Effector CD4-positive, alpha-beta T cell (primary cell): ENCODE results near the gene ASCL1. TPM values are rescaled to one million over a fixed set of nuclear protein-coding genes. Genes with fewer than 3 reads are reported as not detected.

Source experiments
- DNase-seq: peaks from one replicate; pipeline ENCODE4 v3.0.0-alpha.2; 2020
- total RNA-seq: gene quantifications from one replicate; lab custom pipeline; 2026; lab: John Stamatoyannopoulos, UW

The ASCL1 gene
- not detected for total RNA-seq

DNA sequence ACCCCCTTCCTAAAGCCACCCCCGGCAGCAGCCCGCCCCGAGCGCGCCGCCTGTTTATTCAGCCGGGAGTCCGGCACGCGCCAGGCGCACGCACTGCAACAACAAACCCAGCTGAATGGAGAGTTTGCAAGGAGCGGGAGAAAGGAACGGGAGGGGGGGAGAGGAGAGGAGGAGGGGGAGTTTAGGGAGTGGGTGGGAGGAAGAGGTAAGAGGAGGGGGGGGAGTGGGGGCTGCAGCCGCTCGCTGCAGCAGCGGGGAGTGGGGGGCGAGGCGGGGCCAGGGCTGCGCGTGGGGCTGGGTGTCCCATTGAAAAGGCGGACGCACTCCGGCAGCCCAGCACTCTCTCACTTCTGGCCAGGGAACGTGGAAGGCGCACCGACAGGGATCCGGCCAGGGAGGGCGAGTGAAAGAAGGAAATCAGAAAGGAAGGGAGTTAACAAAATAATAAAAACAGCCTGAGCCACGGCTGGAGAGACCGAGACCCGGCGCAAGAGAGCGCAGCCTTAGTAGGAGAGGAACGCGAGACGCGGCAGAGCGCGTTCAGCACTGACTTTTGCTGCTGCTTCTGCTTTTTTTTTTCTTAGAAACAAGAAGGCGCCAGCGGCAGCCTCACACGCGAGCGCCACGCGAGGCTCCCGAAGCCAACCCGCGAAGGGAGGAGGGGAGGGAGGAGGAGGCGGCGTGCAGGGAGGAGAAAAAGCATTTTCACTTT, at the start of gene ASCL1:
Gene ASCL1 (plus strand): TSS at position 336 of the 712 bp plus-strand sequence. CDS start 571 bp downstream, outside the sequence.
- no peak for DNase-seq

DNA sequence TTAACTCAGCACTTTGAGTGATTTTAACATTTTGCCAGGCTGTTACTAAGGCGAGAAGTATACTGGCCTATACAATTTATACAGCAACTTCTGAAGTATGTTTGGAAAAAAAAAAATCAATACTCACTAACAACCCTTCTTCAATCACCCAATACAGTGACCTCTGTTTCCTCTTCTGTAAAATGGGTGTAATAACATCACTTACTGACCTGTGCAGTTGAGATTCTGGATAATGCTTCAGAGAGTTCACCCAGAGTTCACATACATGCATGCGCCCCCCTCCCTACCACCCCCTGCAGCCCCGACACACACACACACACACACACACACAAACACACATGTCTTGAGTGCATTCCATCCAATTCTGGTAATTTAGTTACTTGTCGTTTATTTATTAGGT, 49.6 kb upstream of the ASCL1 start:
- no peak for DNase-seq

DNA sequence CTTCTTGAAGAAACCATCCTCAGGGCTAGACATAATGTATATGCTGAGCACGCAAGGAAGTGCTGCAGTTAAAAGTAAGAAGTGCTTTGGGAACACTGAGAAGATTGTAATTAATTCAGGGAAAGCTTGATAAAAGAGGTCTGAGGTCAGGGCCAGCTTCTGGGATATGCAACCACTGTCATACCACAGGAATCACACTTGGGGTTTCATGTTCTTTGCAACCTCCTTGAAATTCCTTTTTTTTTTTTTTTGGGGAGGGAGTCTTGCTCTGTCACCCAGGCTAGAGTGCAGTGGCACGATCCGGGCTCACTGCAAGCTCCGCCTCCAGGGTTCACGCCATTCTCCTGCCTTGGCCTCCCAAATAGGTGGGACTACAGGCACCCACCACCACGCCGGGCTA, 47.3 kb upstream of the ASCL1 start:
- no peak for DNase-seq

DNA sequence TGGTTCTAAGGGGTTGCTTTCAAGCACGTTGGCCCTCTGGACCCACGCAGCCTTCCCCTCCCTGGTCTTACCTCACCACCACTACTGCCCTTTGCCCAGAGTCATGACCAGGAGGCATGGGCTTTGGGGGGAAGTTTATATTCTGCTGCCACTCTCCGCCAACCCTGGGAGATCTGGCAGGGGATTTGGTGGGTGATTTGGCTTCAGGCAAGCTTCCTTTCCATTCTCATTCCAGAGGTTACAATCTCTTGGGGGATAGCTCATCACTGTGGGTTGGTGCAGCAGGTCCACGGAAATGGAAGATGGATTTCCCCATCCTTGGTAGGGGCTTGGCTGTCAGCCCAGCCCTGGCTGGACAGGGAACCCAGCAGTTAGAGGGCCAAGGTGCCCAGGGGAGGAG, 46.7 kb upstream of the ASCL1 start:
- DNase-seq: no peak

DNA sequence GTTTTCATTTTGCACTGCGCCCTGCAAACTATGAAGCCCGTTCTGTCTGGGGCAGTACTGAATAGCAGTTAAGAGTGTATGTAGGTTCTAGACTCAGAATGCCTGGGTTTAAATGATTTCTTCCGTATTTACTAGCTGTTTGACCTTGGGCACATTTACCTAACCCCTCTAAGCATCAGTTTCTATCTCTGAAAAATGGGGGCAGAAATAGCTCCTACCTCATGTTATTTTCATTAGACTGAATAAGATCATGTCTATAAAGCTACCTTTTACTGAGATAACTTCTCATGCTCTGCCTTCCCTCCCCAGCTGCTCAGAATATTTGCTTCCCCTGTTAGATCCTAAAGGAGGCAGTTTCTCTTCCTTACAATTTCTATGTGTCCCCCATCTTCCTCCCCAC, 46.2 kb upstream of the ASCL1 start:
- no peak for DNase-seq

DNA sequence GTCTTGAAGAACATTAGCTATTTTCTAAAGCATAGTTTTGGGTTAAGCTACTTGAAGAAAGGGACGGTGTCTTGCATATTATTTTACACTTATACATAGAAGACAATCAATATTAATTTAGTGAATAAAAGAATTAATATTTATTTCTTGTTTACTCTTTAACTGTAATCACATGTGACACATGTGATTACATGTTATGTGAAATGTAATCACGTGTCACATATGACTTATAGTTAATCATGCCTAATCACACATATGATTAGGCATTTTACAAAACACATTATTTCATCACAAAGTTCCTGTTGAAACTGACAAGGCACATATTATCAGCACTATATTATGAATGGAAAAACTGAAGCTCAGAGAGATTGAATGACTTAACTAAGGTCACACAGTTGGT, 45.2 kb upstream of the ASCL1 start:
- no peak for DNase-seq

DNA sequence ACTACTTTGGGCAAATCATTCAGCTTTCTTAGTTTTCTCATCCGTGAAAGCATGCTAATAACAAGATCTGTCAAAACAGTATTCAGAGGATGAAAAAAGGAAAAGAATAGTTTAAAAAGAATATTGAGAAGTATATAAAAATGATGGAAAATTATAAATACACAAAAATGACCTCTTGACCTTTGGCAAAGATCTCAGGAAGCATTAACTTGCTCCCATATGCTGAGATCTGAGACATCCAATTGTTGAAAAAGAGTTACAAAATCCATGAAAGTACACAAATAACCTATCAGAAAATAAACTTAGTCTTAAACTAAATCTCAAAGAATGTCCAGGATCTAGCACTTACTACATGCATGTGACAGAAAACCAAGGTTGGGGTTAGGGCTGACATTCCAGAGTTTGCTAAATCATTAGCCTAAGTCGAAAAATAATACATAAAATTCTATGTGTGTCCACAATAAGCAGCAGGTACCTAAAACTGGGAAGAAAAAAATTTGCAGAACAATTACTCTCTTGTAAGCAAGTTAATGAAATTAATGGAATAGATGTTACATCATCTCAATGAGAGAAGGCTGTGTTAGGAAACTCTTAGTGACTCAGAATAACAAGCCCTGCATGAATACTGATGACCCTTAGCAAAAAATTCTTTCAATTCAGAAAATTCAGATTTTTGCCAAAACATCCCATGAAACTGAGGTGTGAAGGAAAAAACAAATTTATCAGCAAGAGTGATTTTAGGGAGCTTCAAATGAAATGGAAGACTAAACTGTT, 43.8 kb upstream of the ASCL1 start:
- no peak for DNase-seq

DNA sequence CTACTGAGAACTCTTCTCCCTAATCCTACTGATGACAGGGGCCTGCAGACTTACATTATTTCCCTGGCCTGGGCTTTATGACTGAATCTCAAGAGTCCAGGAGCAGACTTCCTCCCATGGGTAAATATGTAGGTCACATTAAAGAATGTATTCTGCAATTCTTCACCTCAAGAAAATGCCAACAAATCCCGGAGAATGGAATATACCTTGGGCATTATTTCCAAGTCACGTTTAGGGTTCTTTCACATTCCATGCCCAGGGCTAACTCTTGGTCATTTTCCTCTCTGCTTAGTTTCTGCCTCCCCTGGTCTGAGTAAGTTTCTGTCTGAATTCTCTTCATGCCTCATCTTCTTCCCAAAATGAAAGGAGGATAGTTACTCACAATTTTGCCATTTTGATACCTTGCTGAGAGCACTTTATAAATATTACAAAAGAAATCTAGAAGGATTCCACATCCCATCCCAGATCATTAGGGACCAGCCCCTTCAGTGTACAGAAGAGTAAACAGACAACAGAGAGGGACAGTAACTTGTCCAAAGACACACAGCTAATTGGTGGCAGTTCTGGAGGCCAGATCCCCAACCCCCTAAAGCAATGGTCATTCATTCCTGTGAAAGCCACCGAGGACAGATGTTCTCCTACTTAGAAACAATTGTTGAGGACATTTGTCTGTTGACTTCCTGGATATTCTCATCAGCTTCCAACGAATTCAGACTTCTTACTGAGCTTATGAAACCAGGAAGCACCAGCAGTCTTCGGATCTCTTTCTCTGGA, 41.0 kb upstream of the ASCL1 start:
- no peak for DNase-seq

DNA sequence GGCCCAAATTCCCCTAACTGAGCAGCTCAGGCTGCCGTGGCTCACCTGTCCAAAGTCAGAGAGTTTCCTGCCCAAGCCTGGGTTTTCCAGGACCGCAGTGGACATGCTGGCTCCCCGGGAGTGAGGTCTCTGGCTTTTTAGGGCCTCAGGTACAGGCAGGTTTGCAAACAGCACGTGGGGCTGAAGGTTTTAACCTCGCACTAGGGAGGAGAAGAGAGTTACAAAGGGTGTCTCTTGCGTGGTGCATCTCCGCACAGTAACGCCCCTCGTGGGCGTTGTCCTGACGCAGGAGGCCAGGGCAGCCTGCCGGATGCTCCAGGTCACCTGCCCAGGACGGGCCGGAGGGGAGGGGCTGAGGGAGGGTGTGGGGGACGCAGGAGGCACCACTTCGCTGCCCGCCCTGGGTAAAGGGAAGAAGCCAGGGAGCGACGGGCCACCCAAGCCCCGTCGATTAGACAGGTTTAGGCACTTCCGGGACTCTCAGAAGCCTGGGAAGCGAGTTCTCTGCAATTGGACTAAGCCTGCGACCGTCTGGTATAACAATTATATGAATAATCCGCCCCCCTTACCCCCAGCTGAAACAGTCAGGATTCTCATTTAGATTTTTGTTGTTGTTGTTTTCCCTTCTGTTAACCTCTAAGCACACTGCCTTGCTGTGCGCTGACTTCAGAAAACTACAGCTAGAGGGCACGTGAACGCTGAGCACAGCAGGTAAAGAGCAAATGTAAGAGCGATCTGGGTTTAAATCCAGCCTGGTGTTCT, 40.3 kb upstream of the ASCL1 start, which contains the start of gene PAH:
Gene PAH (minus strand): TSS at position 219 of the 762 bp plus-strand sequence. CDS start 114 bp downstream, at position 105.
- DNase-seq: no peak

DNA sequence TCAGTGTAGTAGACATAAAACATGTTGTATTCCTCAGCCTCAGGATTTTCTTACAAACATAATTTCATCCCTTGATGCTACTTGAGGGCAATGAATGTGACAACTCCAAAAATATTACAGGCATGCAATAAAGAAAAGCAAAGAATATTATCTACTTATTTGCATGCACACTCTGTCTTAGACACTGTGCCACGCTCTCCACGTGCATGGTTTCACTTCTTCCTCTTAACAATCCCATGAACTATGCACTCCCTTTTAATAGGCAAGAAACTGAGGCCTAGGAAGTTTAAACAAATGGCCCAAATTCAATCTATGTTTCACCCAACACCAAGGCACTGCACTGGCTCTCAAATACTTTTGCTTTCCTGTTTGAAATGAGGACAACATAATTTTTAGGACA, 38.6 kb upstream of the ASCL1 start:
- no peak for DNase-seq

DNA sequence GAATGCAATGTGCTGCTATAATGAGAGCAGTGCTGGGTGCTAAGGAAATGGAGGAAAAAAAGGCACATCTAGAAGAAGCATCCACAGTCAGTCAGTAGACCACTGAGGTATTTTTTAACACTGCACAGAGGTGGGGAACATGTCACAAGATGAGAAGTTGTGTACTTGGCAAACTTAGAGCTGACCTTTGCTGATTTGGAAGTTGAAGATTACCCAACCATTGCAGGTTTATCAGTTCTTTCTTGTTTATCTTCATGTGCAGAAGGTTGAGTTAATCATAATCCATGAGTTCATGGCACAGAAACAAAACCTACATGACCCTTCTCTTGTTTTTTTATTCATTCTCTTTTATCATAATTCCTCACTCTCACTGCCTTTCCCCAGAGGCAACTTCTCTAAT, 37.2 kb upstream of the ASCL1 start:
- no peak for DNase-seq

DNA sequence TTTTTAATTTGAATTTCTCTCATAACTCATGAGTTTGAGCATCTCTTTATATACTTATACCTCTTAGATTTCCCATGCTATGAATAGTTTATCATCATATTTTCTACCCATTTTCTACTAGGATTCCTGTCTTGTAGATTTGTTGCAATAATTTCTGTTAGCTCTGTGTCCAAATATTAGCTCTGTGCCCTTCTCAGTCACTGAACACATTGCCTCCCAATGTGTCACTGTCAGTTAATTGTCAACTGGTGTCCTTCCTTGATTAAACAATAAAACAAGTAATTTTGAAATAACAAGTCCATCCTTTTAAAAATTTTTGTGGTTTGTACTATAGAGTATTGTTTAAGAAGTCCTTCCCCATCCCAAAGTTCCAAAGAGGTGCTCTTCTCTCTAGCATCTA, 36.2 kb upstream of the ASCL1 start:
- DNase-seq: no peak

DNA sequence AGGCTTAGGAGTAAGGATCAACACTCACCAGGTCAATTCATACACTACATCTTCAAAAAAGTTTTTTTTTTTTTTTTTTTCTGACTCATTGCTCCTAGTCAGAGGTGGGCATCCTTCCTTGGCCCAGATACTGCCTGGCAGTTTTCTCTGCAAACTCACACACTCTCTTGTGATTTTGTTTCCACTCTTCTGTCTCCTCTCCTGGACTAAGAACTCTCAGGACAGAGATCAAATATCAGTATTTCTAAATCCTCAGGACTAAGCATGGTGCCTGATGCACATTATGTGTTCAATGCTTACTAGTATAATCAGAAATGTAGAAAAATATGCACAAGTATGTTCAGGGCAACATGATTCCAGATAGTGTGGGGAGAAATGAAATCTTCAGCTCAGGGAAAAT, 30.3 kb upstream of the ASCL1 start:
- no peak for DNase-seq

DNA sequence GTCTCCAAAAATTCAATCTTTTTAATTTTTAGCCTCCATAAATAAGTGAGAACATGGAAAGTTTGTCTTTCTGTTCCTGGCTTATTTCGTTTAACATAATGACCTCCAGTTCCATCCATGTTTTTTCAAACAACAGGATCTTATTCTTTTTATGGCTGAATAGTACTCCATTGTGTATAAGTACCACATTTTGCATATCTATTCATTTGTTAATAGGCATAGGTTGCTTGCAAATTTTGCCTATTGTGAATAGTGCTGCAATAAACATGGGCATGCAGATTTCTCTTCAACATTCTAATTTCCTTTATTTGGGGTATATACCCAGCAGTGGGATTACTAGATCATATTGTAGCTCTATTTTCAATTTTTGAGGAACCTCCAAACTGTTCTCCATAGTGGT, 24.3 kb upstream of the ASCL1 start:
- DNase-seq: no peak

DNA sequence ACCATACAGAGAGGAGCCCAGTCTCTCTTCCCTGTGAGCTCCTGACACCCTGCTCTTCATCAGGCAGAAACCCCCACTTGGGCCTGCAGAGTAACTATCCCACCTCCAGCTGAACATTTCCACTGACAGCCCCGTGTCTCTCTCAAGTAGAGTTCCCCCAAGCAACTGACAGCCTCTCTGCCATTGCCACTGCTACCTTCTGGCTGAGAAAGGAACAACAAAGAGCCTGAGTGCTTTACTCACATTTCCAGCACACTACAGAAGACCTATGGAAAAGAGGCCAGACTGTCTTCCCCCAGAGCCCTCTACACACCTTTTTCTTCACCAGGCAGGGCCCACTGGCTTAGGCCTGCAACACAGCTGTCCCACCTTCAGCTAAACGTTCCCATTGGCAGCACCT, 18.4 kb upstream of the ASCL1 start:
- no peak for DNase-seq

DNA sequence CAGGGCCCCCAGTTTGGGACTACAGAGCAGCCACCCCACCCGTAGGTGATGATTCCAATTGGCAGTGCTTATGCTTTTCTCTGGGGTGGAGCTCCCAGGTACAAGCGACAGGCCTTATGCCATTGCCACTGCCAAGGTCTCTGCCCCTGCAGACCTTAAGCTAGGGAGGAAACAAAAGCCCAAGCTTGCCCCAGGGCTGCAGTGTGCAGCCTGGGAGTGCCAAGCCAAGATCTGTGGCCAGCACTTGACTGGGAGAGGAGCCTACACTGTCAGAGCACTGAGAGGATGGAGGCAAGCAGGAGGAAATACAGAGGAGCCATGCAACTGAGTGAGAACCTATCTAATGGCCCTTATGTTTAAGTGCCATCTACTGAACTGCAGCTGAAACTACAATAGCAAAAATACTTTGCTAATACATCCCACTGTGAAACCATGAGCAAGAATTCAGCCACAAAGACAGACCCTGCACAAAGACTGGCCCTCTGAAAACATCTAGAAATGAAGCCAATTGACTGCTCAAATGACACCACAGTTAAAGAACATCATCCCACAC, 17.7 kb upstream of the ASCL1 start:
- no peak for DNase-seq

DNA sequence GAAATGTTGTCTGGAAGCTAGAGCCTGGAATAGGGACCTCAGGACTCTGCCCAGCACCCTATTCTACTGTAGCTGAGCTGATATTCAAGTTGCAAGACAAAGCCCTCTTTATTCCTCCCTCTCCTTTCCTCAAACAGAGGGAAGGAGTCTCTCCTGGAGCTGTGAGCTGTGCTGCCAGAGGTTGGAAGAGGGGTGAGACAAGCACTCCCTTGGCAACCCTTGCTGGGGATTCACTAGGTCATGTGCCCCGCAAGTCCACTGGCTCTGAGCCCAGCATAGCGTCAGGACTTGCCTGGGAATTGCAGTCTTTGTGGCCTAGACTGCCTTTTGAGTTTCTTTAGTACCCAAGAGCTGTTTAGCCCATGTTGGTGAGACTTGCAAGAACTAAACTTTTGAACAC, 11.4 kb upstream of the ASCL1 start:
- DNase-seq: no peak

DNA sequence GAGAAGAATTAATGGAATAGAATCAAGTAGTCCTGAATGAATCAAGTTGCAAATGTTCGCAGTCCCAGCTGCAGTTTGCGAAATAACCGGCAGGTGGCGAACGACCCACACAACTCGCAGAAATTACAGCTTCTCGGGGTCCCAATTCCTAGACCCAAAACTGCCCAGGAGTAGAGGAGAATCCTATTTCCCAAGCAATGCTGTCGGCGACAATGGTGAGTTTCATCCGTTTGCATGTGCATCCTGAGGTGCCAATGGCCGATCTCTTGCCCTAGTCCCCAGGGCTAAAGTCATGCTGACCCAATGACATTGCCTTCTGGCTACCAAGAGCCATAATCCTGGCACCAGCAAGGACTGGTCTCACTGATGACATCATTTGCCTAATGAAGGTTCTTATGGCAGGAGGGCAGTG, 8.5 kb upstream of the ASCL1 start:
- peak; percentile 46 for DNase-seq

DNA sequence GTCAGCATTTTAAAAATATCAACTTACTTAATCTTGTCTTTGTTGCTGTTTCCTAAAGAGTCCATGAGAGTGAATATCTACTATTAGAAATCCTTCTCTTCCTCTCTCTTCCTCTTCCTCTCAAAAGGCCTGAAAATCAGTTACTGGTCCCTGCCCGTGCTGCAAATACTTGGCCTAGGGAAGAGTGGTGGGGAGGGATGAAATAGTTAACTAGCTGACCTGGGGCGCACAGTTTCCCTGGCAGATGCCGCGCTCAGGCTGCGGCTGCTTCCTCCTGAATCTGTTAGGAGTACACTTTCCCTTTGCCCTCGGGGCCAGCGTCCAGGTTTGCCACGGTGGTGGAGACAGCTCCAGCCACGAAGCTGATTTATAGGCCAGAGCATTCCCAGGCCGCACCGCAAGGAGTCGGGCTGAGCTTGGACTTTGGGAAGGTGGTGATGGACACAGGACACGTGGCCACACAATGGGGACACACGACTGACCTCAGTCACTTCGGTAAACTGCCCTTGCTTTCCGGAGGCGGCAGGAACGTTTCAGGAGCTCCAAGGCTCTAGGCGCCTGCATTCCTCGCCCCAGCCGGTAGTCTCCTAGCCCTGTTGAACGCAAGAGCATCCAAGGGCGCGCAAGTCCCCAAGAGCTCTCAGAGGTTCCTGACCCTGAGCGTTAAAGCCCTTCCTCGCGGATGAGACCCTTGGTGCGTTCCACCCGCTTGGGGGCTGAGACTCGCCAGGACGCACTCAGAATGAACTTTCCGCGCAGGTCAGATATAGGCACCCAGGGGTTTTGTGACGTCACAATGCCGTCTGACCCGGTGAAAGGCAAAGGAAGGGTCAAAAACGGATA, 7.1 kb upstream of the ASCL1 start:
- DNase-seq: no peak

DNA sequence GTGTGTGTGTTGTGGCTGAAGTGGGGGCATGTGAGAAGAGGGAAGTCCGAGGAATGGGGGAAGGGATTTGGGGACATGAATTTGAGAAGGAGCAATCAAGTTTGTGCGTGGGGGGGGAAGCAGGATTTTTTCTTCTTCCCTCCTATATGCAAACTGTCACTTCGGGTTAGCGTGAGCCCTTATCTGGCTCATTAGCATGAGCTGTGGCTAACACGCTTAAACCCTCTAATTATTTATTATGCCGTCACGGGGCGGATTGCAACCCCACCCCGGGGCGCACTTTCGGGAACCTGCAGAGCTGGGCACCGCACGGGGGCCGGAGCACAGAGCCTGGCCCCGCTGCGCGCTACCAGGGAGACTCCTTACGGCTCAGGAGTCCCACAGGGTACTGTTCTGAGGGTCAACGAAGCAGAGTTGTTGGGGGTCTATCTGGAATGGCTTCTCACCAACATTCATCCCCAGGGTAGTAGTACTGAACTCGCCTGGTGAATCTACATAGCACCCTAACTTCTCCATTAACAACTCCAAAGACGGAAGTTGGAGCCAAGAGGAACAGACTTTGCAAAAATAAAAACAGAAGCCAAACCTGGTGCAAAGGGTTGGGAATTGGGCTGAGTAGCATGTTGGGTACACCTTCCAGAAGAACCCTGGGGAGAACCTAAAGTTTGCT, 6.4 kb upstream of the ASCL1 start:
- DNase-seq: no peak

DNA sequence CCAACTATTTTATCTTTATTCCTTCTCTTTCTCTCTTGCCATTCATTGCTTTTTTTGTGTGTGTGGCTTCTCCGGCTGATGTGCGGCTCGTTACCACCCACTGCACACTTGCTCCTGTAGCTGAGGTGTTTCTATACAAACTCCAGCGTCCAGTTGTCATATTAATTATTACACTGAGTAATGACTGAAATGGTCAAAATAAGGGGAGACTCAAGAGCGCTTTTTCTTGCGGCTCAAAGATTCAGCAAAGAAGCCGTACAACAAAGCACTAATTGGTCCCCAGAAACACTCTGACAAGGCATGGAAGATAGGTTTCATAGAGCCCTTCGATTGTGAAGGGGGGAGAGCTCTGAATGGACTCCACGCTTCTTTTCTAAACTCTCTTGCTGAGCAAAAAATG, 5.6 kb upstream of the ASCL1 start:
- DNase-seq: no peak
